H9 (cell line): ENCODE data around the gene MAD1L1. TPM values are rescaled to one million over a fixed set of nuclear protein-coding genes. Genes with fewer than 3 reads are reported as not detected.

ENCODE experiments used
- DNase-seq: peaks from one replicate; pipeline ENCODE4 v3.0.0-alpha.2; 2017
- H2AFZ ChIP-seq: one replicate; pipeline ENCODE4 v1.6.1; 2013; ENCODE audit warnings: mild to moderate bottlenecking, low read length, control low read depth, moderate library complexity
- H2AK5ac ChIP-seq: 2 replicates; pipeline ENCODE4 v1.6.1; 2013; ENCODE audit warnings: low read length, control low read depth, mixed read lengths; ENCODE audit not compliant: insufficient read length
- H2BK120ac ChIP-seq: one replicate; pipeline ENCODE4 v1.6.1; 2013; ENCODE audit warnings: low read depth, mild to moderate bottlenecking, low read length, control low read depth, inconsistent platforms; ENCODE audit not compliant: poor library complexity, severe bottlenecking
- H2BK12ac ChIP-seq: 2 replicates; pipeline ENCODE4 v1.6.1; 2013; ENCODE audit warnings: low read length, control low read depth, mixed read lengths, low read depth; ENCODE audit not compliant: insufficient read length
- H2BK15ac ChIP-seq: 2 replicates; pipeline ENCODE4 v1.6.1; 2013; ENCODE audit warnings: low read depth, low read length, control low read depth
- H2BK20ac ChIP-seq: one replicate; pipeline ENCODE4 v1.6.1; 2013; ENCODE audit warnings: low read depth, mild to moderate bottlenecking, low read length, control low read depth, inconsistent platforms; ENCODE audit not compliant: poor library complexity, severe bottlenecking
- H2BK5ac ChIP-seq: 2 replicates; pipeline ENCODE4 v1.6.1; 2013; ENCODE audit warnings: low read length, control low read depth, mixed read lengths; ENCODE audit not compliant: insufficient read length
- H3K14ac ChIP-seq: 2 replicates; pipeline ENCODE4 v1.6.1; 2013; ENCODE audit warnings: low read length, control low read depth; ENCODE audit not compliant: insufficient read depth
- H3K18ac ChIP-seq: 2 replicates; pipeline ENCODE4 v1.6.1; 2013; ENCODE audit warnings: low read depth, mild to moderate bottlenecking, mixed read lengths, low read length, control low read depth; ENCODE audit not compliant: insufficient read length
- H3K23ac ChIP-seq: 2 replicates; pipeline ENCODE4 v1.6.1; 2013; ENCODE audit warnings: low read length, control low read depth, mixed read lengths, low read depth; ENCODE audit not compliant: insufficient read length
- H3K23me2 ChIP-seq: 2 replicates; pipeline ENCODE4 v1.6.1; 2013; ENCODE audit warnings: low read depth, mild to moderate bottlenecking, mixed read lengths, low read length, control low read depth; ENCODE audit not compliant: insufficient read length, poor library complexity, severe bottlenecking
- H3K27ac ChIP-seq: 2 replicates; pipeline ENCODE4 v1.5.1; 2013; ENCODE audit warnings: low read length, control low read depth, mixed read lengths, low read depth; ENCODE audit not compliant: insufficient read length
- H3K27me3 ChIP-seq: 2 replicates; pipeline ENCODE4 v1.6.1; 2013; ENCODE audit warnings: low read length, control low read depth, inconsistent platforms; ENCODE audit not compliant: insufficient read depth
- H3K4ac ChIP-seq: 2 replicates; pipeline ENCODE4 v1.6.1; 2013; ENCODE audit warnings: low read depth, mild to moderate bottlenecking, control low read depth, inconsistent platforms, low read length, moderate library complexity
- H3K4me1 ChIP-seq: 2 replicates; pipeline ENCODE4 v1.6.1; 2013; ENCODE audit warnings: low read length, control low read depth, inconsistent platforms; ENCODE audit not compliant: insufficient read depth
- H3K4me2 ChIP-seq: 2 replicates; pipeline ENCODE4 v1.6.1; 2013; ENCODE audit warnings: low read length, control low read depth, mixed read lengths; ENCODE audit not compliant: insufficient read length, insufficient read depth
- H3K56ac ChIP-seq: 2 replicates; pipeline ENCODE4 v1.6.1; 2013; ENCODE audit warnings: low read depth, mild to moderate bottlenecking, mixed read lengths, low read length, control low read depth; ENCODE audit not compliant: insufficient read length
- H3K79me1 ChIP-seq: 2 replicates; pipeline ENCODE4 v1.6.1; 2013; ENCODE audit warnings: low read depth, mild to moderate bottlenecking, moderate library complexity, low read length, control low read depth, inconsistent platforms; ENCODE audit not compliant: insufficient read depth, poor library complexity, severe bottlenecking
- H3K79me2 ChIP-seq: 2 replicates; pipeline ENCODE4 v1.6.1; 2013; ENCODE audit warnings: low read length, control low read depth, inconsistent platforms; ENCODE audit not compliant: insufficient read depth
- H3K9ac ChIP-seq: 2 replicates; pipeline ENCODE4 v1.6.1; 2013; ENCODE audit warnings: low read length, control low read depth, mixed read lengths; ENCODE audit not compliant: insufficient read length; ENCODE audit errors: extremely low read depth
- H3K9me3 ChIP-seq: one replicate; pipeline ENCODE4 v1.6.1; 2013; ENCODE audit warnings: low read depth, low read length, inconsistent platforms; ENCODE audit not compliant: control insufficient read depth
- H3T11ph ChIP-seq: one replicate; pipeline ENCODE4 v1.6.1; 2013; ENCODE audit warnings: mild to moderate bottlenecking, low read length, control low read depth, inconsistent platforms
- H4K20me1 ChIP-seq: one replicate; pipeline ENCODE4 v1.6.1; 2013; ENCODE audit not compliant: control insufficient read depth, insufficient read length, insufficient read depth
- H4K5ac ChIP-seq: 2 replicates; pipeline ENCODE4 v1.6.1; 2013; ENCODE audit warnings: low read depth, mild to moderate bottlenecking, mixed read lengths, low read length, control low read depth; ENCODE audit not compliant: insufficient read length
- H4K8ac ChIP-seq: replicated peaks from 2 replicates; pipeline ENCODE4 v1.6.1; 2013; ENCODE audit warnings: low read length, control low read depth, mixed read lengths, low read depth; ENCODE audit not compliant: insufficient read length
- H4K91ac ChIP-seq: 2 replicates; pipeline ENCODE4 v1.6.1; 2013; ENCODE audit warnings: low read depth, mild to moderate bottlenecking, moderate library complexity, mixed read lengths, low read length, control low read depth; ENCODE audit not compliant: insufficient read length
- H3K27ac Mint-ChIP-seq, 3 experiments: 2 replicates in 2 of 3; 3 replicates in 1 of 3; pipeline ENCODE4 v1.8.0; 2020 to 2021; ENCODE audit warnings: mixed read lengths in 3 of 3, mild to moderate bottlenecking in 1 of 3, moderate library complexity in 1 of 3
- H3K27me3 Mint-ChIP-seq: 2 replicates; pipeline ENCODE4 v1.8.0; 2021; ENCODE audit warnings: low read depth, mild to moderate bottlenecking, moderate library complexity, mixed read lengths
- H3K36me3 Mint-ChIP-seq, 3 experiments: 2 replicates in 2 of 3; 3 replicates in 1 of 3; pipeline ENCODE4 v1.8.0; 2020 to 2021; ENCODE audit warnings: low read depth in 3 of 3, mixed read lengths in 3 of 3; ENCODE audit not compliant: insufficient read depth in 1 of 3
- H3K4me1 Mint-ChIP-seq, 2 experiments: 2 replicates each; pipeline ENCODE4 v1.8.0; 2020; ENCODE audit warnings: mixed read lengths in 2 of 2
- H3K4me3 Mint-ChIP-seq, 2 experiments: 2 replicates in 1 of 2; 3 replicates in 1 of 2; pipeline ENCODE4 v1.8.0; 2020 to 2021; ENCODE audit warnings: mild to moderate bottlenecking in 2 of 2, mixed read lengths in 2 of 2, moderate library complexity in 1 of 2
- H3K9me3 Mint-ChIP-seq, 2 experiments: 2 replicates in 1 of 2; 3 replicates in 1 of 2; pipeline ENCODE4 v1.8.0; 2020; ENCODE audit warnings: mild to moderate bottlenecking in 2 of 2, mixed read lengths in 2 of 2, moderate library complexity in 1 of 2
- CTCF ChIP-seq: fragments of 200-600 bp; sonication (generic); conservative IDR thresholded peaks from 3 replicates; pipeline ENCODE4 v1.8.0; 2021; ENCODE audit warnings: antibody characterized with exemption, mild to moderate bottlenecking
- WGBS: extraction: QIAGEN DNeasy Blood & Tissue Kit; methylation state at CpG from one replicate; pipeline ENCODE4 v1.1.7; 2013; ENCODE audit warnings: missing lambda C conversion rate, low lambda C conversion rate, mixed read lengths; ENCODE audit not compliant: insufficient read length; ENCODE audit errors: extremely low coverage; 5-methylcytosine and 5-hydroxymethylcytosine counted together
- total RNA-seq: library from RNA; stranded (reverse); gene quantifications from 2 replicates; pipeline ENCODE4 v1.2.1, GENCODE V29; 2021

MAD1L1 gene
- total RNA-seq, 1 experiment from 2014 or later: 39.0 TPM

DNA sequence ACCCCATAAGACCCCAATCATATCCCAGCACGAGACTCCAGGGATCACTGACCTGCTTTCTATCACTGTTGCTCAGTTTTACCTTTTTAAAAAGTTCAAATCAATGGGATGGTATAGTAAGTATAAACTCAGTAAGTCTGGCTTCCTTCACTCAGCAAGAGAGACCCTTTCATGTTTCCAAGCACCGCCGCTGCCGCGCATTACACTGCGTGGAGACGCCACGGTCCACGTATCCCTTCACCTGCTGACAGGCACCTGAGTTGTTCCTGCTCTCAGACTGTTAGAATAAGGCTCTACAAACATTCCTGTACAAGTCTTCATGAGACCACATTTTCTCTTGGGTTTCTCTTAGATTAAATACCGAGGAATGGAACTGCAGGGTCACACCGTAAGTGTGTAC lies 28.3 kb downstream of the MAD1L1 start:
- H3K14ac ChIP-seq: no peak overlapping the region
- H2BK15ac ChIP-seq: no peak overlapping the region
- no CpG with 5 or more reads among the region's 11 CpGs for WGBS
- Mint-ChIP-seq H3K27ac (peak overlapping the region in 2 of 3 experiments; percentile 73 to 90; a peak in 4 of 7 replicates), H3K27me3 (no peaks in the 10 kb centered on the region), H3K9me3 (no peaks in the 10 kb centered on the region; a peak in 1 of 5 replicates), H3K4me3 (no peak overlapping the region), H3K36me3 (peaks cover 25 to 44% (median 44%) of the 10 kb centered on the region in 3 experiments; a peak in 6 of 7 replicates), H3K4me1 (no peaks in the 10 kb centered on the region)
- H3K9me3 ChIP-seq: no peaks in the 10 kb centered on the region
- H2AFZ ChIP-seq: no peak overlapping the region
- H3K27me3 ChIP-seq: no peaks in the 10 kb centered on the region
- TF ChIP-seq CTCF: no peak
- H3K4me2 ChIP-seq: no peak overlapping the region
- no peak overlapping the region for H3K56ac ChIP-seq
- no peak overlapping the region for H4K5ac ChIP-seq
- H3K23ac ChIP-seq: no peak overlapping the region
- no peaks in the 10 kb centered on the region for H3K23me2 ChIP-seq
- no peak overlapping the region for H2BK5ac ChIP-seq
- H2AK5ac ChIP-seq: no peak overlapping the region
- H3K27ac ChIP-seq: no peak overlapping the region
- H3K79me1 ChIP-seq: no peaks in the 10 kb centered on the region
- no peak for DNase-seq
- no peaks in the 10 kb centered on the region for H4K20me1 ChIP-seq
- H3K79me2 ChIP-seq: no peaks in the 10 kb centered on the region
- H3K9ac ChIP-seq: no peak overlapping the region
- no peak overlapping the region for H2BK12ac ChIP-seq
- no peaks in the 10 kb centered on the region for H3K4me1 ChIP-seq
- no peak overlapping the region for H3K18ac ChIP-seq
- H3T11ph ChIP-seq: no peak overlapping the region
- no peak overlapping the region for H2BK20ac ChIP-seq
- H4K8ac ChIP-seq: no peak overlapping the region
- H4K91ac ChIP-seq: no peak overlapping the region
- H2BK120ac ChIP-seq: no peak overlapping the region
- no peak overlapping the region for H3K4ac ChIP-seq
